Large intestine (tissue), 12 donors: Measurements from ENCODE around the gene EXO5. TPM values are rescaled to one million over a fixed set of nuclear protein-coding genes. Genes with fewer than 3 reads are reported as not detected.

Experiments
- DNase-seq, 2 donors: peaks; one replicate each; pipeline versions ENCODE4 v3.0.0 to v3.0.0-alpha.2; 2013
- H3K27ac ChIP-seq: one replicate; pipeline ENCODE4 v1.5.1; 2013; ENCODE audit warnings: low read length
- H3K27me3 ChIP-seq: 2 replicates; pipeline ENCODE4 v1.6.1; 2013; ENCODE audit warnings: low read length; ENCODE audit not compliant: control insufficient read depth, insufficient read depth
- H3K36me3 ChIP-seq: 2 replicates; pipeline ENCODE4 v1.6.1; 2013; ENCODE audit warnings: low read length; ENCODE audit not compliant: control insufficient read depth, insufficient read depth
- H3K4me1 ChIP-seq: one replicate; pipeline ENCODE4 v1.6.1; 2013; ENCODE audit warnings: low read length; ENCODE audit not compliant: control insufficient read depth, insufficient read depth
- H3K4me3 ChIP-seq: one replicate; pipeline ENCODE4 v1.5.1; 2013; ENCODE audit warnings: low read length
- H3K9me3 ChIP-seq: one replicate; pipeline ENCODE4 v1.6.1; 2013; ENCODE audit warnings: mild to moderate bottlenecking, low read depth, low read length, moderate library complexity; ENCODE audit not compliant: control insufficient read depth
- WGBS: methylation state at CpG from one replicate; pipeline ENCODE4 v1.1.5; 2013; ENCODE audit warnings: low lambda C conversion rate; ENCODE audit not compliant: insufficient coverage; 5-methylcytosine and 5-hydroxymethylcytosine counted together
- long read RNA-seq, 11 donors: transcript quantifications; one replicate each; lab custom pipeline, GENCODE V29; 2026
- polyA plus RNA-seq: library from polyadenylated mRNA; unstranded; fragments of 120-200 nt; gene quantifications from one replicate; pipeline ENCODE4 v1.2.1, GENCODE V29; 2013

The EXO5 gene
- polyA plus RNA-seq = 11.2 TPM
- long read RNA-seq, donor 1, partial matches to known transcripts = 0 of 6 reads
- long read RNA-seq, donor 1, other reads (novel, unspliced or antisense) = 0 of 6 reads
- long read RNA-seq, donor 2, partial matches to known transcripts = 0 of 2 reads
- long read RNA-seq, donor 2, other reads (novel, unspliced or antisense) = 0 of 2 reads
- long read RNA-seq, donor 3 = 0 reads
- long read RNA-seq, donor 4 = 0 reads
- long read RNA-seq, donor 5 = 0 reads
- long read RNA-seq, donor 6, partial matches to known transcripts = 0 of 4 reads
- long read RNA-seq, donor 6, other reads (novel, unspliced or antisense) = 0 of 4 reads
- long read RNA-seq, donor 7, partial matches to known transcripts = 0 of 4 reads
- long read RNA-seq, donor 7, other reads (novel, unspliced or antisense) = 0 of 4 reads
- long read RNA-seq, donor 8, partial matches to known transcripts = 0 of 5 reads
- long read RNA-seq, donor 8, other reads (novel, unspliced or antisense) = 0 of 5 reads
- long read RNA-seq, donor 9, partial matches to known transcripts = 0 of 1 reads
- long read RNA-seq, donor 9, other reads (novel, unspliced or antisense) = 0 of 1 reads
- long read RNA-seq, donor 10, partial matches to known transcripts = 0 of 3 reads
- long read RNA-seq, donor 10, other reads (novel, unspliced or antisense) = 0 of 3 reads
- long read RNA-seq, donor 11, partial matches to known transcripts = 0 of 1 reads
- long read RNA-seq, donor 11, other reads (novel, unspliced or antisense) = 0 of 1 reads

DNA sequence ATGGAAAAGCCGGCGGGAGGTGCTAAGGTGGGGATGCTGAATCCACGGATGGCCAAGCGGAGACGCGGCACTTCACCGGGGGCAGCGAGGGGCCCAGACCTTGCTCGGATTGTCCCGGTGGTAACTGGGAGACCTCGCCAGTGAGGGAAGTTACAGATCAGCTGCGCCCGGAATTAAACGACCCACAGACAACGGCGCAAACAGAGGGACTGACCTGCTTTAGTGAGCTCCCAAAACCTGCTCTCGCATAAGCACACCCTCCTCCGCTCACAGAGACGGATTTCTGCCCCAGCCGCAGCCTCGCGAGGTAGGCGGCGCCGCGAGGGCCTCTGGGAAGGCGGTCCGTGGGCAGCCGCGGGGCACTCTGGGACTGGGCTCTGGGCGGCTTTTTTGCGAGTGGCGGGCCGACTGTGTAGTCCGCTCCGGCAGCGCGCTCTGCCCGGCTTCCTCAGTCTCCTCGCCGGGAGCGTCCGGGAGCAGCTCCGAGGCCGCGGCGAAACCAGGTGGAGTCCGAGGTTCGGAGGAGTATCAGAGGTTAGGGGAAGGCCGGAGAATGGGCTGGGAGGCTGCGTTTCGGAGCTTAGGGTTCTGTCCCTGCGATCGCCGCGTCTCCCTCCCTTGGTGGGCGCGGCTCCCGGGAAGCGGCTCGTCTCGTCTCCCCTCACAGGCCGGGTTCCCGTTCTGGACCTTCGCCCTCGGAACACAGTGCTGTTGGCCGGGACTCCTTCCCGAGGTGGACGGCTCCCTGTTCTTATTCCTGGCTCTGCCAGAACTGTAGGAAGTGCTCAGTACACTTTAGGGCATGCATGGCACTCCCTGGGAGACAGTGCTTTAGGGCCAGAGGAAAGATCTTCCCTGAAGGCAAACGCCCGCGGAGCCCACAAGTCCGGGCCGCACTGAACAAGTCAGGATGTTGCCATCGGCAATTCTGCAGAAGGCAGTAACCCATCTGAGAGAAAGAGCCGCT is at the start of gene EXO5:
Gene EXO5, plus strand, starts transcription at position 393 of the 967 bp plus-strand sequence. CDS start 5,778 bp downstream, outside the sequence.
- H3K4me1 ChIP-seq = peaks cover 8% of the 10 kb centered on the region
- DNase-seq = peak; percentile 59 to 84
- H3K36me3 ChIP-seq = no peaks in the 10 kb centered on the region
- no peaks in the 10 kb centered on the region for H3K27me3 ChIP-seq
- whole genome bisulfite sequencing = no CpG with 5 or more reads among the region's 76 CpGs
- H3K9me3 ChIP-seq = peaks cover 18% of the 10 kb centered on the region
- peak within 1 kb of the TSS; percentile 81 for H3K4me3 ChIP-seq
- H3K27ac ChIP-seq = peak within 1 kb of the TSS; percentile 81

DNA sequence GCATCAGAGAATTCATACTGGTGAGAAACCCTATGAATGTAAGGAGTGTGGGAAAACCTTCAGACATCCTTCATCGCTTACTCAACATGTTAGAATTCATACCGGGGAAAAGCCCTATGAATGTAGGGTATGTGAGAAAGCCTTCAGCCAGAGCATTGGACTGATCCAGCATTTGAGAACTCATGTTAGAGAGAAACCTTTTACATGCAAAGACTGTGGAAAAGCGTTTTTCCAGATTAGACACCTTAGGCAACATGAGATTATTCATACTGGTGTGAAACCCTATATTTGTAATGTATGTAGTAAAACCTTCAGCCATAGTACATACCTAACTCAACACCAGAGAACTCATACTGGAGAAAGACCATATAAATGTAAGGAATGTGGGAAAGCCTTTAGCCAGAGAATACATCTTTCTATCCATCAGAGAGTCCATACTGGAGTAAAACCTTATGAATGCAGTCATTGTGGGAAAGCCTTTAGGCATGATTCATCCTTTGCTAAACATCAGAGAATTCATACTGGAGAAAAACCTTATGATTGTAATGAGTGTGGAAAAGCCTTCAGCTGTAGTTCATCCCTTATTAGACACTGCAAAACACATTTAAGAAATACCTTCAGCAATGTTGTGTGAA is 45.5 kb upstream of the EXO5 start:
- Histone ChIP-seq H3K9me3 (peaks cover 62% of the 10 kb centered on the region), H3K27ac (no peak overlapping the region)
- DNase-seq = no peak

DNA sequence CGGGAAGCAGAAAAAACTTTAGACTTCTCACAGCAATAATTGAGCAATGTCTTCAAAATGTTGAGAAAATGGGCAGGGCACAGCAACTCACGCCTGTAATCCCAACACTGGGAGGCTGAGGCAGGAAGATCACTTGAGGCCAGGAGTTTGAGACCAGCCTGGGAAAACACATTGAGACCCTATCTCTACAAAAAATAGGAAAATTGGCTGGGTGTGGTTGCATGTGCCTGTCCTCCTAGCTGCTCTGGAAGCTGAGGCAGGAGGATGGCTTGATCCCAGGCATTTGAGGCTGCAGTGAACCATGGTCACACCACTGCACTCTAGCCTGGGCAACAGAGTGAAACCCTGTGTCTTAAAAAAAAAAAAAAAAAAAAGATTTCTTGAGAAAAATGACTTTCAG is 39.2 kb upstream of the EXO5 start:
- Histone ChIP-seq H3K9me3 (peaks cover 32% of the 10 kb centered on the region), H3K36me3 (no peaks in the 10 kb centered on the region), H3K4me3 (no peak overlapping the region), H3K27ac (no peak overlapping the region), H3K27me3 (no peaks in the 10 kb centered on the region), H3K4me1 (no peaks in the 10 kb centered on the region)
- WGBS = no CpG with 5 or more reads among the region's 2 CpGs
- no peak for DNase-seq

More for the DNA sequence above, 45.5 kb upstream of the EXO5 start:
- no CpG with 5 or more reads among the region's 3 CpGs for WGBS
- Histone ChIP-seq H3K36me3 (peaks cover 23% of the 10 kb centered on the region), H3K27me3 (no peaks in the 10 kb centered on the region), H3K4me1 (no peaks in the 10 kb centered on the region), H3K4me3 (no peak overlapping the region)

DNA sequence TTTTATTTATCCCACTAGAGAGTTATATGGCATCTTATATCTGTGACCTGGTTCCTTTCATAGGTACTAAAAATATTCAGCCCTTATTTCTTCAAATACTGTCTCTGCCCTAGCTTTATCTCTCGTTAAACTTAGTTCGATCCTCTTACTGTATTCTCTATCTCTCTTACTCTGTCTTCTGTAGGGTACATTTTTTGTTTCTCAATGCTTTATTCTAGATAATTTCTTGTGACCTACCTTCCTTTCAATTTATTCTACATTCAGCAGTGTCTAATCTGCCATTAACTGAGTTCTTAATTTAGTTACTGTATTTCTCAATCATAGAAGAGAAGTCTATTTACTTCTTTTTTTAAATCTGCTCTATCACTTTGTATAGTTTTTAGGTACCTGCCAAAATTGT is 33.3 kb upstream of the EXO5 start:
- Histone ChIP-seq H3K4me1 (no peaks in the 10 kb centered on the region), H3K9me3 (peaks cover 18% of the 10 kb centered on the region), H3K27me3 (no peaks in the 10 kb centered on the region), H3K36me3 (no peaks in the 10 kb centered on the region), H3K27ac (no peak overlapping the region), H3K4me3 (no peak overlapping the region)
- DNase-seq = no peak
- 88% methylated on average over 2 of the region's 2 CpGs for WGBS

GRCh38 chr1:40476924-40477677 is 31.5 kb upstream of the EXO5 start, which contains the start of gene ZFP69:
Gene ZFP69 (plus strand): TSS chr1:40477290. CDS start chr1:40479362, 2,072 bp downstream.
- Histone ChIP-seq H3K27ac (no peak within 1 kb of the TSS), H3K36me3 (no peaks in the 10 kb centered on the region), H3K4me3 (peak within 1 kb of the TSS; percentile 78), H3K4me1 (no peaks in the 10 kb centered on the region), H3K27me3 (no peaks in the 10 kb centered on the region), H3K9me3 (peaks cover 15% of the 10 kb centered on the region)
- DNase-seq = peak; percentile 55 to 80
- no CpG with 5 or more reads among the region's 65 CpGs for WGBS

DNA sequence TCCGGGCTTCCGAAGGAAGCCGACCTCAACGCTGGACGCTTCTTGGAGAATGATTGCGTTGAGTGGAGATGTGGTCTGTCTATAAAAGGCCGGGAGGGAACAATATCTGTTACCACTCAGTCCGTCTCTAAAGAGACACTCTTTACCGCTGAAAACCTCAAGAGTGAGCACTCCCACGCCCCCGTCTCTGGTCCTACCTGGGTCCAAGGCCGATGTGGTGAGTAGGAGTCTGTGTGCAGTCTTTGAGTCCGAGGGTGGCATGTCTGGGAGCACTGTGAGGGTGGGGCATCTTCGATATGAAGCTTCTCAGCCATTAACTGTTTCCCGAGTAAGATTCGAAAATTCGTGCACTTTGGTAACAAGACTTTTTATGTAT is 30.9 kb upstream of the EXO5 start:
- H3K36me3 ChIP-seq = no peaks in the 10 kb centered on the region
- H3K27ac ChIP-seq = no peak overlapping the region
- H3K4me1 ChIP-seq = no peaks in the 10 kb centered on the region
- peaks cover 15% of the 10 kb centered on the region for H3K9me3 ChIP-seq
- WGBS = no CpG with 5 or more reads among the region's 17 CpGs
- peak; percentile 5 to 46 for DNase-seq
- peak overlapping the region; percentile 78 for H3K4me3 ChIP-seq
- no peaks in the 10 kb centered on the region for H3K27me3 ChIP-seq

DNA sequence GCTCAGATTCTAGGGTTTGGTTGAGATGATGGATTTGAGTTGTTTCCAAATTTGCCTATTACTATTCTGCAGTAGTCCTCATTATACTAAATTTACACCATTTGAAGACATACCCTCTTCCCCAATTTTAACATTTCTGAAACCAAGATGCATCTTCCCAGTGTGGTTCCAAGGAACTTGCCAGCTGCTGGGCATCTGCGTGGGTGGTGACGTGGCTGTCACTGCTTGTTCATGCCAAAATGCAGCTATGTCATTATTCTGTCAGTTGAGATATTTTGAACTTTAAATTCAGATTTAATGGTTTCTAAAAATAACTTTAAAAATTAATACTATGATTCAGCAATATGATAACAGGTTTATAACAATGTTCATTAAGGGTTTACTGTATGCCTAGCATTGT is 30.3 kb upstream of the EXO5 start:
- no CpG with 5 or more reads among the region's 2 CpGs for WGBS
- H3K27me3 ChIP-seq = no peaks in the 10 kb centered on the region

DNA sequence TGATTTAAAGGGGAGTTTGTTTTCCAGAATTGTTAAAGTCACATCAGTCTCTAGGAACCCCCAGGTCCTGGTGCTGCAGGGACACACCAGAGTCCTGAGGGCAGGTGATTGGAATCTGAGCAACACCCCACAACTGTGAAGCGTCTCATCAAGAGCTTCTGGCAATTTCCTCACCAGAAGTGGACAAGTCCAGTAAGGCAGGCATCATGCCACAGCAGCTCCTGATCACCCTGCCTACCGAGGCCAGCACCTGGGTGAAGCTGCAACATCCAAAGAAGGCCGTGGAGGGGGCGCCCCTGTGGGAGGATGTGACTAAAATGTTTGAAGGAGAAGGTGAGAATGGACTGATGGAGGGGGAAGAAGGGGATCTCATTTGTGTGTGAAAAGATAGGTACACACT is 29.4 kb upstream of the EXO5 start:
- Histone ChIP-seq H3K36me3 (no peaks in the 10 kb centered on the region), H3K27ac (no peak overlapping the region), H3K4me3 (no peak overlapping the region), H3K4me1 (no peaks in the 10 kb centered on the region), H3K9me3 (peaks cover 17% of the 10 kb centered on the region), H3K27me3 (no peaks in the 10 kb centered on the region)
- DNase-seq = no peak
- no CpG with 5 or more reads among the region's 4 CpGs for WGBS

More for the DNA sequence above, 30.3 kb upstream of the EXO5 start:
- Histone ChIP-seq H3K36me3 (no peaks in the 10 kb centered on the region), H3K4me3 (no peak overlapping the region), H3K27ac (no peak overlapping the region), H3K4me1 (no peaks in the 10 kb centered on the region), H3K9me3 (peaks cover 15% of the 10 kb centered on the region)
- no peak for DNase-seq

GRCh38 chr1:40495315-40495903 is 13.2 kb upstream of the EXO5 start:
- H3K36me3 ChIP-seq = peaks cover 18% of the 10 kb centered on the region
- no peak overlapping the region for H3K4me3 ChIP-seq
- WGBS = no CpG with 5 or more reads among the region's 4 CpGs
- no peaks in the 10 kb centered on the region for H3K4me1 ChIP-seq
- peak in 1 of 2 donors; percentile 21 for DNase-seq
- no peak overlapping the region for H3K27ac ChIP-seq
- no peaks in the 10 kb centered on the region for H3K27me3 ChIP-seq
- H3K9me3 ChIP-seq = peaks cover 41% of the 10 kb centered on the region
